22Rv1 (cell line): ENCODE results near the gene SHE.

ENCODE experiments used
- CTCF ChIP-seq: fragments of 450-650 bp; IDR thresholded peaks from 2 replicates; pipeline ENCODE4 v1.5.1; 2017; ENCODE audit warnings: mild to moderate bottlenecking
- ZFX ChIP-seq: fragments of 450-650 bp; IDR thresholded peaks from 2 replicates; pipeline ENCODE4 v1.6.1; 2017; ENCODE audit warnings: antibody characterized with exemption, borderline replicate concordance

- TF ChIP-seq CTCF (no peak), ZFX (no peak)
Measured at GRCh38 chr1:154481053-154481452, 21.2 kb downstream of the SHE start.
